CD4-positive, CD25-positive, alpha-beta regulatory T cell (primary cell): ENCODE data around the gene CTDSP2. TPM values are rescaled to one million over a fixed set of nuclear protein-coding genes. Genes with fewer than 3 reads are reported as not detected.
A peak's percentile ranks its signal among the peaks of the same experiment; 100 is the strongest.
"Not testable (repeated sequence)": the region's sequence is repeated elsewhere in the genome, so short reads cannot be mapped to it uniquely, and the experiment has no call there.

Source experiments
- ATAC-seq, 2 donors: fragments of 150-1000 bp; cut with Tn5 transposase; one replicate each; pipeline ENCODE4 v1.10.0; 2021; ENCODE audit warnings: low read depth in 2 of 2, moderate number of reproducible peaks in 2 of 2, moderate library complexity in 1 of 2
- DNase-seq, 3 donors: peaks; one replicate each; pipeline versions ENCODE4 v3.0.0 to v3.0.0-alpha.2; 2012 to 2022; ENCODE audit warnings: mixed read lengths in 1 of 3
- H3K27ac ChIP-seq: one replicate; pipeline ENCODE4 v1.7.0; 2013; ENCODE audit warnings: mild to moderate bottlenecking, low read length; ENCODE audit not compliant: insufficient read depth, poor library complexity, severe bottlenecking
- H3K27me3 ChIP-seq: one replicate; pipeline ENCODE4 v1.7.0; 2013; ENCODE audit warnings: low read length; ENCODE audit not compliant: control insufficient read depth, insufficient read depth
- H3K36me3 ChIP-seq: one replicate; pipeline ENCODE4 v1.7.0; 2013; ENCODE audit warnings: mild to moderate bottlenecking, low read length, moderate library complexity; ENCODE audit not compliant: control insufficient read depth, insufficient read depth
- H3K4me1 ChIP-seq: 2 replicates; pipeline ENCODE4 v1.7.0; 2013; ENCODE audit warnings: mild to moderate bottlenecking, low read length; ENCODE audit not compliant: insufficient read depth, control insufficient read depth, poor library complexity, severe bottlenecking
- H3K4me3 ChIP-seq: one replicate; pipeline ENCODE4 v1.7.0; 2013; ENCODE audit warnings: low read depth, mild to moderate bottlenecking, low read length, moderate library complexity
- H3K9me3 ChIP-seq, 2 experiments: 1 replicate in 1 of 2; 2 replicates in 1 of 2; pipeline ENCODE4 v1.7.0; 2013; ENCODE audit warnings: low read length in 2 of 2, mild to moderate bottlenecking in 1 of 2, moderate library complexity in 1 of 2; ENCODE audit not compliant: control insufficient read depth in 2 of 2
- H3K27ac Mint-ChIP-seq, 3 donors: one replicate each; pipeline ENCODE4 v1.8.0; 2020 to 2022; ENCODE audit warnings: mild to moderate bottlenecking in 3 of 3, mixed read lengths in 3 of 3, moderate library complexity in 2 of 3
- H3K27me3 Mint-ChIP-seq: one replicate; pipeline ENCODE4 v1.8.0; 2022; ENCODE audit warnings: mild to moderate bottlenecking, mixed read lengths
- H3K36me3 Mint-ChIP-seq: one replicate; pipeline ENCODE4 v1.8.0; 2020; ENCODE audit warnings: mixed read lengths
- H3K4me1 Mint-ChIP-seq, 4 donors: one replicate each; pipeline ENCODE4 v1.8.0; 2020 to 2022; ENCODE audit warnings: mixed read lengths in 4 of 4, mild to moderate bottlenecking in 1 of 4
- H3K4me3 Mint-ChIP-seq, 4 donors: one replicate each; pipeline ENCODE4 v1.8.0; 2020 to 2022; ENCODE audit warnings: mild to moderate bottlenecking in 4 of 4, mixed read lengths in 4 of 4, moderate library complexity in 3 of 4
- H3K9me3 Mint-ChIP-seq, 7 donors: one replicate each; pipeline ENCODE4 v1.8.0; 2020 to 2022; ENCODE audit warnings: mixed read lengths in 7 of 7, mild to moderate bottlenecking in 3 of 7, moderate library complexity in 2 of 7
- polyA plus RNA-seq, 4 donors: library from polyadenylated mRNA; unstranded; fragments of 300-500 nt; fragmentation: Illumina TruSeq; gene quantifications; one replicate each; pipeline ENCODE4 v1.2.3, GENCODE V29; 2021
- total RNA-seq: library from RNA; stranded (reverse); gene quantifications from one replicate; pipeline ENCODE4 v1.2.3, GENCODE V29; 2022

CTDSP2 gene
- total and polyA plus RNA-seq, 5 donors from 2014 or later: 45.7 to 121 (median 52.6) TPM

- H3K4me3 ChIP-seq, H3K27ac ChIP-seq, H3K27me3 ChIP-seq, DNase-seq, H3K4me1 ChIP-seq, H3K4me1 Mint-ChIP-seq, H3K9me3 ChIP-seq, ATAC-seq, H3K4me3 Mint-ChIP-seq, H3K9me3 Mint-ChIP-seq, H3K27ac Mint-ChIP-seq, H3K27me3 Mint-ChIP-seq: not testable (repeated sequence)
- peaks cover 44% of the 10 kb centered on the region for H3K36me3 ChIP-seq
- H3K36me3 Mint-ChIP-seq: peaks cover 33% of the 10 kb centered on the region
Measured at GRCh38 chr12:57820119-57820518, 26.4 kb downstream of the CTDSP2 start.

GRCh38 chr12:57817990-57818331, 28.6 kb downstream of the CTDSP2 start:
- ATAC-seq, H3K27me3 Mint-ChIP-seq: not testable (repeated sequence)
- peak overlapping the region in 1 of 3 donors; percentile 53 for H3K27ac Mint-ChIP-seq

GRCh38 chr12:57817261-57817989, 29.1 kb downstream of the CTDSP2 start:
- H3K36me3 ChIP-seq: peaks cover 17% of the 10 kb centered on the region
- DNase-seq (no peak), ATAC-seq (no peak)
- no peaks in the 10 kb centered on the region for H3K27me3 Mint-ChIP-seq
- no peaks in the 10 kb centered on the region for H3K9me3 Mint-ChIP-seq
- no peaks in the 10 kb centered on the region for H3K27me3 ChIP-seq
- H3K4me3 ChIP-seq: no peak overlapping the region
- H3K27ac ChIP-seq: no peak overlapping the region
- H3K9me3 ChIP-seq: no peaks in the 10 kb centered on the region
- H3K36me3 Mint-ChIP-seq: peaks cover 17% of the 10 kb centered on the region
- H3K4me1 Mint-ChIP-seq: peaks cover 4 to 10% (median 6%) of the 10 kb centered on the region in 4 donors
- H3K4me1 ChIP-seq: no peaks in the 10 kb centered on the region
- H3K27ac Mint-ChIP-seq: no peak overlapping the region
- H3K4me3 Mint-ChIP-seq: no peak overlapping the region

More at GRCh38 chr12:57817990-57818331, 28.6 kb downstream of the CTDSP2 start:
- H3K4me1 ChIP-seq, H3K9me3 ChIP-seq, H3K4me1 Mint-ChIP-seq, H3K9me3 Mint-ChIP-seq, H3K4me3 ChIP-seq, H3K4me3 Mint-ChIP-seq, H3K27me3 ChIP-seq, DNase-seq, H3K27ac ChIP-seq: not testable (repeated sequence)
- H3K36me3 Mint-ChIP-seq: peaks cover 20% of the 10 kb centered on the region
- H3K36me3 ChIP-seq: peaks cover 23% of the 10 kb centered on the region

GRCh38 chr12:57816855-57817151, 29.7 kb downstream of the CTDSP2 start:
- Histone ChIP-seq H3K9me3 (no peaks in the 10 kb centered on the region), H3K4me1 (no peaks in the 10 kb centered on the region), H3K27ac (no peak overlapping the region), H3K27me3 (no peaks in the 10 kb centered on the region), H3K36me3 (peaks cover 11% of the 10 kb centered on the region), H3K4me3 (no peak overlapping the region)
- H3K27me3 Mint-ChIP-seq: no peaks in the 10 kb centered on the region
- H3K36me3 Mint-ChIP-seq: peaks cover 15% of the 10 kb centered on the region
- H3K4me3 Mint-ChIP-seq: no peak overlapping the region
- no peak overlapping the region for H3K27ac Mint-ChIP-seq
- no peaks in the 10 kb centered on the region for H3K9me3 Mint-ChIP-seq
- no peak for ATAC-seq
- DNase-seq: no peak
- peaks cover 4 to 10% (median 7%) of the 10 kb centered on the region in 4 donors for H3K4me1 Mint-ChIP-seq

- DNase-seq: no peak
Measured at GRCh38 chr12:57816001-57816854, 30.3 kb downstream of the CTDSP2 start.

GRCh38 chr12:57815177-57816000, 31.1 kb downstream of the CTDSP2 start:
- peaks cover 9% of the 10 kb centered on the region for H3K36me3 Mint-ChIP-seq
- Histone ChIP-seq H3K4me3 (no peak overlapping the region), H3K27ac (no peak overlapping the region), H3K36me3 (peaks cover 3% of the 10 kb centered on the region), H3K27me3 (no peaks in the 10 kb centered on the region), H3K4me1 (no peaks in the 10 kb centered on the region), H3K9me3 (no peaks in the 10 kb centered on the region)
- H3K4me1 Mint-ChIP-seq: peaks cover 4 to 10% (median 8%) of the 10 kb centered on the region in 4 donors
- no peaks in the 10 kb centered on the region for H3K27me3 Mint-ChIP-seq
- H3K4me3 Mint-ChIP-seq: no peak overlapping the region
- H3K9me3 Mint-ChIP-seq: no peaks in the 10 kb centered on the region
- DNase-seq: no peak
- ATAC-seq: peak in 1 of 2 donors; percentile 63
- no peak overlapping the region for H3K27ac Mint-ChIP-seq

More at GRCh38 chr12:57816001-57816854, 30.3 kb downstream of the CTDSP2 start:
- Mint-ChIP-seq H3K9me3 (no peaks in the 10 kb centered on the region), H3K4me1 (peaks cover 4 to 10% (median 8%) of the 10 kb centered on the region in 4 donors), H3K27ac (no peak overlapping the region), H3K4me3 (no peak overlapping the region), H3K36me3 (peaks cover 15% of the 10 kb centered on the region), H3K27me3 (no peaks in the 10 kb centered on the region)
- no peak for ATAC-seq
- H3K27ac ChIP-seq: no peak overlapping the region
- no peaks in the 10 kb centered on the region for H3K27me3 ChIP-seq
- no peak overlapping the region for H3K4me3 ChIP-seq
- no peaks in the 10 kb centered on the region for H3K9me3 ChIP-seq
- H3K36me3 ChIP-seq: peaks cover 5% of the 10 kb centered on the region
- no peaks in the 10 kb centered on the region for H3K4me1 ChIP-seq

- H3K4me3 Mint-ChIP-seq: no peak overlapping the region
- ATAC-seq (no peak), DNase-seq (no peak)
- Histone ChIP-seq H3K36me3 (no peaks in the 10 kb centered on the region), H3K9me3 (no peaks in the 10 kb centered on the region), H3K27ac (no peak overlapping the region), H3K4me3 (no peak overlapping the region), H3K4me1 (no peaks in the 10 kb centered on the region), H3K27me3 (no peaks in the 10 kb centered on the region)
- H3K4me1 Mint-ChIP-seq: peaks cover 4 to 10% (median 8%) of the 10 kb centered on the region in 4 donors
- no peaks in the 10 kb centered on the region for H3K9me3 Mint-ChIP-seq
- peaks cover 9% of the 10 kb centered on the region for H3K36me3 Mint-ChIP-seq
- no peaks in the 10 kb centered on the region for H3K27me3 Mint-ChIP-seq
- H3K27ac Mint-ChIP-seq: peak overlapping the region in 1 of 3 donors; percentile 74
Measured at GRCh38 chr12:57813971-57814772, 32.4 kb downstream of the CTDSP2 start.
